Smooth muscle cell (in vitro differentiated cells): ENCODE measurements around the gene SLC31A2. TPM values are rescaled to one million over a fixed set of nuclear protein-coding genes. Genes with fewer than 3 reads are reported as not detected.
"Not testable (repeated sequence)": the region's sequence is repeated elsewhere in the genome, so short reads cannot be mapped to it uniquely, and the experiment has no call there.

ENCODE experiments used
- DNase-seq: peaks from one replicate; lab custom pipeline; 2025; ENCODE audit not compliant: unreplicated experiment; lab: John Stamatoyannopoulos, UW
- H2AFZ ChIP-seq: fragments of 200-600 bp; sonication (generic); 2 replicates; pipeline ENCODE4 v1.6.0; 2016; ENCODE audit warnings: antibody characterized with exemption, low read depth, mild to moderate bottlenecking
- H3F3A ChIP-seq: fragments of 200-600 bp; sonication (generic); 2 replicates; pipeline ENCODE4 v1.6.0; 2017; ENCODE audit warnings: antibody characterized with exemption, low read depth
- H3K27ac ChIP-seq: fragments of 200-600 bp; sonication (generic); 2 replicates; pipeline ENCODE4 v1.5.1; 2016; ENCODE audit warnings: low read depth, mild to moderate bottlenecking
- H3K27me3 ChIP-seq: fragments of 200-600 bp; sonication (generic); 2 replicates; pipeline ENCODE4 v1.6.1; 2016; ENCODE audit warnings: low read depth, mild to moderate bottlenecking
- H3K36me3 ChIP-seq: fragments of 200-600 bp; sonication (generic); 2 replicates; pipeline ENCODE4 v1.5.1; 2016; ENCODE audit warnings: low read depth
- H3K4me1 ChIP-seq: fragments of 200-600 bp; sonication (generic); 2 replicates; pipeline ENCODE4 v1.5.1; 2016; ENCODE audit warnings: low read depth
- H3K4me2 ChIP-seq: fragments of 200-600 bp; sonication (generic); 2 replicates; pipeline ENCODE4 v1.6.0; 2016; ENCODE audit warnings: mild to moderate bottlenecking
- H3K4me3 ChIP-seq: fragments of 200-600 bp; sonication (generic); 2 replicates; pipeline ENCODE4 v1.5.1; 2016; ENCODE audit warnings: mild to moderate bottlenecking
- H3K79me2 ChIP-seq: fragments of 200-600 bp; sonication (generic); 2 replicates; pipeline ENCODE4 v1.6.0; 2016; ENCODE audit warnings: low read depth, mild to moderate bottlenecking
- H3K9ac ChIP-seq: fragments of 200-600 bp; sonication (generic); 2 replicates; pipeline ENCODE4 v1.6.0; 2016; ENCODE audit warnings: low read depth
- H3K9me3 ChIP-seq: fragments of 200-600 bp; sonication (generic); replicated peaks from 2 replicates; pipeline ENCODE4 v1.5.1; 2016; ENCODE audit warnings: low read depth
- H4K20me1 ChIP-seq: fragments of 200-600 bp; sonication (generic); 2 replicates; pipeline ENCODE4 v1.6.0; 2016; ENCODE audit warnings: low read depth
- WGBS: methylation state at CpG from one replicate; pipeline ENCODE4 v1.1.7; 2016; ENCODE audit warnings: low lambda C conversion rate; 5-methylcytosine and 5-hydroxymethylcytosine counted together
- polyA plus RNA-seq: library from polyadenylated mRNA; unstranded; fragments of >200 nt; fragmentation: Nextera tagmentation; extraction: Ambion mirVana; gene quantifications from 2 replicates; pipeline ENCODE4 v1.2.1, GENCODE V29; 2016
- total RNA-seq: library from RNA; depleted of rRNA; stranded (reverse); fragments of >200 nt; gene quantifications from 2 replicates; pipeline ENCODE4 v1.2.3, GENCODE V29; 2014
- TF ChIP-seq, protein P1 (sequence below): fragments of 200-600 bp; sonication (generic); IDR thresholded peaks from 2 replicates; pipeline ENCODE4 v1.5.1; 2017; ENCODE audit warnings: borderline replicate concordance, mild to moderate bottlenecking, antibody characterized with exemption; ENCODE audit not compliant: insufficient read depth, poor library complexity, severe bottlenecking

The SLC31A2 gene
- total and polyA plus RNA-seq, 2 experiments from 2014 or later = 4.8 to 9.1 TPM

DNA sequence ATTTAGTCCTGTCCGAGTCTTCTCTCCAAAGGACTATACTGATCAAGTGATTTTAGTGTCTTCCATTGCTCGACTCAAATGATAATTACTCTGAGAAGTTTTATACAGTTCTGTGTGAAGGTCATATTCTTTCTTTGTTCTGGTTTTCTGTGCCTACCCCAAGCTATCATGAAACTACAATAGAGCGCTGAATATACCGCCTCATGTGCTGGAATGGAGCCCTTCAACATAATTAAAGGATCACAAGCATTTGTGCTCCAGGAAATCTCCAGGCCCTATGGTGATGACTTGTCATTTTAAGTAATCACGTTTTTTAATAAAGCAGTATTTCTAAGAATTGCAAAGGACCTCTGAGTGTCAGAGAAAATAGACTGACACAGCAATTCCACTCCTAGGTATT lies 10.9 kb upstream of the SLC31A2 start:
- Histone ChIP-seq H3K4me2 (no peak overlapping the region), H3K9ac (no peak overlapping the region), H3K9me3 (no peaks in the 10 kb centered on the region), H3F3A (no peaks in the 10 kb centered on the region), H3K4me3 (no peak overlapping the region), H3K79me2 (no peaks in the 10 kb centered on the region), H3K4me1 (no peaks in the 10 kb centered on the region), H3K36me3 (no peaks in the 10 kb centered on the region), H2AFZ (no peak overlapping the region), H4K20me1 (no peaks in the 10 kb centered on the region), H3K27ac (no peak overlapping the region), H3K27me3 (no peaks in the 10 kb centered on the region)
- TF ChIP-seq, protein P1, sequence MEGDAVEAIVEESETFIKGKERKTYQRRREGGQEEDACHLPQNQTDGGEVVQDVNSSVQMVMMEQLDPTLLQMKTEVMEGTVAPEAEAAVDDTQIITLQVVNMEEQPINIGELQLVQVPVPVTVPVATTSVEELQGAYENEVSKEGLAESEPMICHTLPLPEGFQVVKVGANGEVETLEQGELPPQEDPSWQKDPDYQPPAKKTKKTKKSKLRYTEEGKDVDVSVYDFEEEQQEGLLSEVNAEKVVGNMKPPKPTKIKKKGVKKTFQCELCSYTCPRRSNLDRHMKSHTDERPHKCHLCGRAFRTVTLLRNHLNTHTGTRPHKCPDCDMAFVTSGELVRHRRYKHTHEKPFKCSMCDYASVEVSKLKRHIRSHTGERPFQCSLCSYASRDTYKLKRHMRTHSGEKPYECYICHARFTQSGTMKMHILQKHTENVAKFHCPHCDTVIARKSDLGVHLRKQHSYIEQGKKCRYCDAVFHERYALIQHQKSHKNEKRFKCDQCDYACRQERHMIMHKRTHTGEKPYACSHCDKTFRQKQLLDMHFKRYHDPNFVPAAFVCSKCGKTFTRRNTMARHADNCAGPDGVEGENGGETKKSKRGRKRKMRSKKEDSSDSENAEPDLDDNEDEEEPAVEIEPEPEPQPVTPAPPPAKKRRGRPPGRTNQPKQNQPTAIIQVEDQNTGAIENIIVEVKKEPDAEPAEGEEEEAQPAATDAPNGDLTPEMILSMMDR = no peak
- 70% methylated on average over 5 of the region's 5 CpGs for WGBS
- DNase-seq = no peak

GRCh38 chr9:113140896-113141295 lies 9.9 kb upstream of the SLC31A2 start:
- H3K4me2 ChIP-seq, DNase-seq, H3K9me3 ChIP-seq, H3K4me1 ChIP-seq, H3K4me3 ChIP-seq, H3K36me3 ChIP-seq, H3F3A ChIP-seq, H3K9ac ChIP-seq, H3K27me3 ChIP-seq, H3K27ac ChIP-seq, H4K20me1 ChIP-seq, H3K79me2 ChIP-seq, H2AFZ ChIP-seq: not testable (repeated sequence)
- 87% methylated on average over 9 of the region's 9 CpGs for WGBS

- Histone ChIP-seq H3K36me3 (no peaks in the 10 kb centered on the region), H3K27me3 (peaks cover 4% of the 10 kb centered on the region), H3K4me3 (no peak overlapping the region), H4K20me1 (no peaks in the 10 kb centered on the region), H3K9ac (no peak overlapping the region), H2AFZ (no peak overlapping the region), H3K4me1 (no peaks in the 10 kb centered on the region), H3K27ac (no peak overlapping the region), H3K79me2 (no peaks in the 10 kb centered on the region), H3K9me3 (no peaks in the 10 kb centered on the region), H3K4me2 (no peak overlapping the region), H3F3A (no peaks in the 10 kb centered on the region)
- 78% methylated on average over 5 of the region's 5 CpGs for WGBS
- no peak for DNase-seq
- TF ChIP-seq, protein P1 = no peak
These were observed 7.2 kb upstream of the SLC31A2 start for GRCh38 chr9:113143432-113144227.

- H3K4me2 ChIP-seq = no peak overlapping the region
- H3F3A ChIP-seq = no peaks in the 10 kb centered on the region
- H3K27me3 ChIP-seq = peaks cover 4% of the 10 kb centered on the region
- H3K4me1 ChIP-seq = peaks cover 2% of the 10 kb centered on the region
- TF ChIP-seq, protein P1 = no peak
- H3K79me2 ChIP-seq = no peaks in the 10 kb centered on the region
- H3K9ac ChIP-seq = no peak overlapping the region
- DNase-seq = no peak
- 85% methylated on average over 6 of the region's 6 CpGs for WGBS
- no peak overlapping the region for H2AFZ ChIP-seq
- H3K27ac ChIP-seq = no peak overlapping the region
- H3K36me3 ChIP-seq = no peaks in the 10 kb centered on the region
- no peak overlapping the region for H3K4me3 ChIP-seq
- peaks cover 1% of the 10 kb centered on the region for H4K20me1 ChIP-seq
- no peaks in the 10 kb centered on the region for H3K9me3 ChIP-seq
These were observed 2.5 kb upstream of the SLC31A2 start for GRCh38 chr9:113148372-113148705.
